IMR-90 (cell line): ENCODE measurements around the gene TGFBR1.

ENCODE experiments used
- BHLHE40 ChIP-seq: fragments of 150-350 bp; IDR thresholded peaks from 2 replicates; pipeline ENCODE4 v1.6.1; 2016; ENCODE audit warnings: mild to moderate bottlenecking, low read depth, low read length
- CHD1 ChIP-seq: IDR thresholded peaks from 2 replicates; pipeline ENCODE4 v1.6.1; 2012; ENCODE audit warnings: low read depth, low read length, improper control_type of control experiment
- CTCF ChIP-seq: conservative IDR thresholded peaks from 2 replicates; pipeline ENCODE4 v1.5.1; 2012; ENCODE audit warnings: mild to moderate bottlenecking, low read depth, low read length, improper control_type of control experiment
- FOS ChIP-seq: fragments of 150-350 bp; IDR thresholded peaks from 2 replicates; pipeline ENCODE4 v1.6.1; 2016; ENCODE audit warnings: low read depth, low read length
- POLR2A ChIP-seq: IDR thresholded peaks from 2 replicates; pipeline ENCODE4 v1.6.1; 2012; ENCODE audit warnings: mild to moderate bottlenecking, low read depth, low read length
- RAD21 ChIP-seq: IDR thresholded peaks from 2 replicates; pipeline ENCODE4 v1.6.1; 2012; ENCODE audit warnings: low read length, improper control_type of control experiment
- SMC3 ChIP-seq: fragments of 150-350 bp; IDR thresholded peaks from 2 replicates; pipeline ENCODE4 v1.6.1; 2016; ENCODE audit warnings: low read depth, mild to moderate bottlenecking, antibody characterized with exemption, low read length, moderate library complexity

DNA sequence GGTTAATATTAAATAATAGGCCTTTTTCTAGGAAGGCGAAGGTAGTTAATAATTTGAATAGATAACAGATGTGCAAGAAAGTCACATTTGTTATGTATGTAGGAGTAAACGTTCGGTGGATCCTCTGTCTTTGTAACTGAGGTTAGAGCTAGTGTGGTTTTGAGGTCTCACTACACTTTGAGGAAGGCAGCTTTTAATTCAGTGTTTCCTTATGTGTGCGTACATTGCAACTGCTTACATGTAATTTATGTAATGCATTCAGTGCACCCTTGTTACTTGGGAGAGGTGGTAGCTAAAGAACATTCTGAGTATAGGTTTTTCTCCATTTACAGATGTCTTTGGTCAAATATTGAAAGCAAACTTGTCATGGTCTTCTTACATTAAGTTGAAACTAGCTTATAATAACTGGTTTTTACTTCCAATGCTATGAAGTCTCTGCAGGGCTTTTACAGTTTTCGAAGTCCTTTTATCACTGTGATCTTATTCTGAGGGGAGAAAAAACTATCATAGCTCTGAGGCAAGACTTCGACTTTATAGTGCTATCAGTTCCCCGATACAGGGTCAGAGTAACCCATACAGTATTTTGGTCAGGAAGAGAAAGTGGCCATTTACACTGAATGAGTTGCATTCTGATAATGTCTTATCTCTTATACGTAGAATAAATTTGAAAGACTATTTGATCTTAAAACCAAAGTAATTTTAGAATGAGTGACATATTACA lies 45.7 kb downstream of the TGFBR1 start:
- TF ChIP-seq CTCF (no peak), POLR2A (no peak), CHD1 (no peak), BHLHE40 (no peak), RAD21 (no peak), FOS (no peak), SMC3 (no peak)
